DMS53 treated with DMSO at 0.1 percent for 48 hours (cell line): ENCODE results near the gene ARHGAP21.

Experiments used
- DNase-seq: peaks from one replicate; lab custom pipeline; 2025; ENCODE audit not compliant: unreplicated experiment; lab: John Stamatoyannopoulos, UW

Gene ARHGAP21

GRCh38 chr10:24542314-24543270 is 181.1 kb downstream of the ARHGAP21 start:
- no peak for DNase-seq

- DNase-seq, result no peak
Observed at GRCh38 chr10:24541239-24541753, 182.4 kb downstream of the ARHGAP21 start.

GRCh38 chr10:24536636-24537035 is 187.1 kb downstream of the ARHGAP21 start:
- no peak for DNase-seq

GRCh38 chr10:24533981-24534380 is 189.7 kb downstream of the ARHGAP21 start:
- DNase-seq, result no peak
